ENCODE results near the gene RYR2.

Gene RYR2

GRCh38 chr1:237507005-237507404 lies 465.0 kb downstream of the RYR2 start:
- DNase-seq (ENCODE audit: low read depth), result no peak
- no peak for TF ChIP-seq CTCF (IDR thresholded peaks at IDR 0.05; ENCODE audit: insufficient read depth, low read depth, low read length, missing control alignments)
- no peak overlapping the region for H3K4me3 ChIP-seq (ENCODE audit: low read length)

- H3K4me3 ChIP-seq (ENCODE audit: low read length), result no peak overlapping the region
- DNase-seq (ENCODE audit: low read depth), result no peak
- no peak for TF ChIP-seq CTCF (IDR thresholded peaks at IDR 0.05; ENCODE audit: insufficient read depth, low read depth, low read length, missing control alignments)
Observed at GRCh38 chr1:237509748-237510147, 467.8 kb downstream of the RYR2 start.

- H3K4me3 ChIP-seq (ENCODE audit: low read length), result no peak overlapping the region
- no peak for DNase-seq (ENCODE audit: low read depth)
- no peak for TF ChIP-seq CTCF (IDR thresholded peaks at IDR 0.05; ENCODE audit: insufficient read depth, low read depth, low read length, missing control alignments)
Observed at GRCh38 chr1:237525102-237525501, 483.1 kb downstream of the RYR2 start.

GRCh38 chr1:237527761-237528160 lies 485.8 kb downstream of the RYR2 start:
- TF ChIP-seq CTCF (IDR thresholded peaks at IDR 0.05; ENCODE audit: insufficient read depth, low read depth, low read length, missing control alignments), result no peak
- peak; percentile 2 for DNase-seq (ENCODE audit: low read depth)
- H3K4me3 ChIP-seq (ENCODE audit: low read length), result no peak overlapping the region

- H3K4me3 ChIP-seq (ENCODE audit: low read length), result no peak overlapping the region
- DNase-seq (ENCODE audit: low read depth), result no peak
- TF ChIP-seq CTCF (IDR thresholded peaks at IDR 0.05; ENCODE audit: insufficient read depth, low read depth, low read length, missing control alignments), result no peak
Observed at GRCh38 chr1:237528545-237528944, 486.6 kb downstream of the RYR2 start.

GRCh38 chr1:237539055-237539454 lies 497.1 kb downstream of the RYR2 start:
- no peak overlapping the region for H3K4me3 ChIP-seq (ENCODE audit: low read length)
- DNase-seq (ENCODE audit: low read depth), result no peak
- TF ChIP-seq CTCF (IDR thresholded peaks at IDR 0.05; ENCODE audit: insufficient read depth, low read depth, low read length, missing control alignments), result no peak

- no peak for DNase-seq (ENCODE audit: low read depth)
- TF ChIP-seq CTCF (IDR thresholded peaks at IDR 0.05; ENCODE audit: insufficient read depth, low read depth, low read length, missing control alignments), result no peak
- H3K4me3 ChIP-seq (ENCODE audit: low read length), result no peak overlapping the region
Observed at GRCh38 chr1:237542525-237543418, 500.8 kb downstream of the RYR2 start.

Measured in epithelial cell of esophagus (primary cell).